Activated CD4-positive, alpha-beta T cell treated with anti-CD3 and anti-CD28 coated beads for 48 hours (primary cell): ENCODE results near the gene MEP1A.
"Not testable (repeated sequence)": the region's sequence is repeated elsewhere in the genome, so short reads cannot be mapped to it uniquely, and the experiment has no call there.

Experiments
- DNase-seq: peaks from one replicate; pipeline ENCODE4 v3.0.0-alpha.2; 2020

The MEP1A gene

DNA sequence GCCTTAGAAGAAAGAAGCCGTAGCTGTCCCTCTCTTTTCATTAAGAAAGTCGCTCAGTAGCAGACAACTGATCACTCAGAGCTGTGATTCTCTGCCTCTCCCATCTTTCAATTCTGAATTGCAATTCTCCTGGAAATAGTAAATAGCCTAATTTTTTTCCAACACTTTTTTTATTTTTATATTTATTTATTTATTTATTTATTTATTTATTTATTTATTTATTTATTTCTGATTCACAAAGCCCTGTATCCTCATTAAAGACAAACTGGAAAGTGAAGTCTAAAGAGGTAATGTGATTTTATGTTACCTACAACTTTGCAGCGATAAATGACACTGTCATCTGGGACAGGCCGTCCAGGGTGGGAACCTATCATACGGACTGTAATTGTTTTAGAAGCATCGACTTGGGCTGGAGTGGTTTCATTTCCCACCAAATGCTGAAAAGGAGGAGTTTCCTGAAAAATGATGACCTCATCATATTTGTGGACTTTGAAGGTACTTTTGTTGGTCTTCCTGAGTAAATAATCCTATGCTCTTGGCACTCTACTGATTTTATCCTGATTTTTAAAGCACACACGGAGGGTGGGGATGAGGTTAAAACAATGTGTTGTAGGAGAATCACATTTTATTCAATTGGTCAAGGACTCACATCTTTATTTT lies 41.2 kb downstream of the MEP1A start:
- DNase-seq = not testable (repeated sequence)

GRCh38 chr6:46834991-46835390 lies 41.8 kb downstream of the MEP1A start:
- not testable (repeated sequence) for DNase-seq

GRCh38 chr6:46838033-46838432 lies 44.8 kb downstream of the MEP1A start:
- DNase-seq = no peak

GRCh38 chr6:46842252-46842846 lies 49.2 kb downstream of the MEP1A start:
- DNase-seq = not testable (repeated sequence)

GRCh38 chr6:46845126-46845525 lies 51.9 kb downstream of the MEP1A start:
- DNase-seq = no peak

DNA sequence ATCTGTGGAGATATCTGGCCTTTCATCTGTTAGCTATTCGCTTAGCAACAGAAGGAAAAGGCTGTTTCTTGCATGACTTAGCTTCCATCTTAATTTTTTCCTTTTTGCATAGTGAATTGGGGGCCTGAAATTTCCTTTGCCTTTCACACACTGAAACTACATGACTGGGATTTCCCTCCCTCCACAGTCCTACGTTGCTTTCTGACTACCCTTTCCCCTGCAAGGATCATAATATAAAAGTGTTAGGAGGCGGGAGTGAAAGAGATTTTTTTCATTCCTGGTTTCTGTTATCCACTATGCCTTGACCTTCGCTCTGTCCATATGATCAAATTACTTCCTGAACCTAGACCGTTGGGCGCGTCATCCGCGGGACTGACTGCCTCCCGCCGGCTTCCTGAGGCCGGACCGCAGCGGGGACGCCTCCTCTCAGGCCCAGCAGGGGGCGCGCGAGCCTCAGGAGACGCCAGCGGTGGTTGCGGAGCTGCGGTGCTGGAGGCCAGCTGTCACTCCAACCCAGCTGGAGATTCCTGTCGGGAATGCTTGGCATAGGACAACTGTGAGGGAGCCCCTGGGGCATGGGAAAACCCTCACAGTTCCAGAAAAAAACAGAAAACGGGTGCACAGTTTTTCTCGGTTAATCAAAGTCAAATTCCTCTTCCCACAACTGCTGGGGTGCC lies 55.6 kb downstream of the MEP1A start:
- peak; percentile 77 for DNase-seq

DNA sequence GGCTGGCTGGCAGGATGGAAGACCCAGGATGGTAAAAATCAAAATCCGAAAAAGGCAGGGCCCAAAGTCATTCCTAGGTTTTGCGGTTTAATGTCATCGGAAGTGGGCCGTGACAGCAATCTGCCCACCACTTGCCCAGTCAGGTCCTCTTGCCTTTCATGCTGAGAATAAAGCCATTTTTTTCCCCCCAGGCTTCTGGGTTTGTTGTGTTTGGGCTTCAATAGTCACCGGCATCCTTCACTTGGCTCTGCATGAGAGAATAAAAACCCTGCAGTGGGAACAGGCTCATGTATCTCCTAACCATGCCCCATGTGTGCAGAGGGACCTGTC lies 56.1 kb downstream of the MEP1A start:
- DNase-seq = no peak

- no peak for DNase-seq
Observed at GRCh38 chr6:46850792-46851191, 57.6 kb downstream of the MEP1A start.

- DNase-seq = not testable (repeated sequence)
Observed at GRCh38 chr6:46851576-46851975, 58.4 kb downstream of the MEP1A start.

DNA sequence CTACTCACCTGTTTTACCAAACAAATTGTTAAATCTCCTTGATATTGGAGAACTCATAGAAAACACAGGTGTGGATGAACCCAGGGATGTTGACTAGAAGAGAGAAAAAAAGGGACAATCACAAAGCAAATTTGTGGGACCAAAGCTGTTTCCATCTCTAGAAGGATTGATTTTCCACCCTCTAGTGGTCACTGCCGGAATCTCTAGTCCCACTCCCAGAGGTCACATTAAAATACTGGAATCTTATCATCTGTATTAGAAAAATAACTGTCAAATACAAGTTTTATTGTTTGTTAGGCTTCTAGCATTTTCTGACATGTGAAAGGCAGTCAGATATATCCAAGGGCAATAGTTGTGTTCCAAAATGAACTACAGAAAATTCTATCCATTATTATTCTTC lies 62.8 kb downstream of the MEP1A start:
- DNase-seq = peak; percentile 44

DNA sequence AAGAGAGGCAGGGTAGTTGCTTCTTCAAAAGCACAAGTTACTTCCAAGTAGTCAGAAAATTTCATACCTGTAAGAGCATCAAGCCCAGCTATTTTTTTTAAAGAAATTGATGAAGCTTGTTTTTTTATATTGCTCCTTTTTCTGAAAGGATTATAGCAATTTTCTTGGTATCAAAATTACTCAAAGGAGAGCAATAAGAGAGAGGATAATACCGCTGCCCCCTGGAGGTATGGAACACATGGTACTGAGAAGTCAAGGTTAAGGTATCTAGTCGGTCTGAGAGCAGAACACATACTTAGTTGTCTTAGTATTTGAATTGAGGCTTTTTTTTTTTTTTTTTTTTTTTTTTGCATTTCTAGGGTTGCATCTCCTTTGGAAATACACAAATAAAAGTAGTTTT lies 69.2 kb downstream of the MEP1A start:
- DNase-seq = peak; percentile 11

- DNase-seq = no peak
Observed at GRCh38 chr6:46863791-46864190, 70.6 kb downstream of the MEP1A start.

DNA sequence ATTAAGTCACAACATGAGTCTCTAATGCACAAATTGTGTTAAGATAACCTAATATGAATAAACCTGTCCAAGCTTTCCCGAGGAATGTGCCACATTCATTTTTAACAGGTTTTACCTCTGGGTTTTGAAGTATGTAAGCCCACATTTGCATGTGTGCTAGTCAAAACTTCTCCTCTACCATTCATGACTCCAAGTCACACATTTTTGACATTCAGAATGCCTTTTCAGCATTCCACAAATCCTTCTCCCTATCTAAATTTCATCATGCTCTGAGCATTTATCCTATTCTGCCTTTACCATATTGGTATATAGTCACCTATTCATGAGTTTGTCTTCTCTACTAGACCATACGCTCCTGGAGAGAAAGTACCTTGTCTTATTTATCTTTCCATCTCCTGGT lies 72.0 kb downstream of the MEP1A start:
- no peak for DNase-seq

DNA sequence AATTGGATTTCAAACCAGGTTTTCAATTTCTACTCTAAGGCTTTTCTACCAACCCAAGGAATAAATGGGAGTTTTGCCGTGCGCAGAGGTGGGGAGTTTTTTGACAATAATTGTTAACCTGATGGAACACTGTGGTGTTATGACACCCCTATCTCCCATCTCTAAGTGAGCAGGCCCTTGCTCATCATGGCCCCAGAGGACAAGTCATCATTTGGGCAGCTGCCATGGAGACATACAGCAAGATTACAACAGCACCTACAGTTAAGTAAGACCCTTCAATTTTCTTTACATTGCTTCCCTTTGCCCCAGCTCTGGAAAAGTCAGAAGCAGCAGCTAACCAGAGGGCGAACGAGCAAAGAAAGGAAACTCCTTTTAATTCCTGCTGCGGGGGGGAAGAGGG lies 74.2 kb downstream of the MEP1A start:
- no peak for DNase-seq

- DNase-seq = no peak
Observed at GRCh38 chr6:46876126-46876525, 82.9 kb downstream of the MEP1A start.

DNA sequence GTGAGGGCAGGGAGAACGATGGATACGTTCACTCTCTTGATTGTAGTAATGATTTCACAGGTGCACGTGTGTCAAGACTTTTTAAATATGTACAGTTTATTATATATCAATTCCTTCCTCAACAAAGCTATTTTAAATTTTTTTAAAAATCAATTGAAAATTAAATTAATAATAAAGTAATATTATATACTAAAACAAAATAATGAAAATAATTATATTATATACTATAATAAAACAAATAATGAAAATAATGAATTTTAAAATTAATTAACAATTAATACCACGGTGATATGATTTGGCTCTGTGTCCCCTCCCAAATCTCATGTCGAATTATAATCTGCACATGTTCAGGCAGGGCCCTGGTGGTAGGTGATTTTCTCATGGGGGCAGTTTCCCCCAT lies 85.8 kb downstream of the MEP1A start:
- no peak for DNase-seq

- DNase-seq = no peak
Observed at GRCh38 chr6:46882645-46883044, 89.5 kb downstream of the MEP1A start.

GRCh38 chr6:46888031-46888430 lies 94.8 kb downstream of the MEP1A start:
- no peak for DNase-seq

DNA sequence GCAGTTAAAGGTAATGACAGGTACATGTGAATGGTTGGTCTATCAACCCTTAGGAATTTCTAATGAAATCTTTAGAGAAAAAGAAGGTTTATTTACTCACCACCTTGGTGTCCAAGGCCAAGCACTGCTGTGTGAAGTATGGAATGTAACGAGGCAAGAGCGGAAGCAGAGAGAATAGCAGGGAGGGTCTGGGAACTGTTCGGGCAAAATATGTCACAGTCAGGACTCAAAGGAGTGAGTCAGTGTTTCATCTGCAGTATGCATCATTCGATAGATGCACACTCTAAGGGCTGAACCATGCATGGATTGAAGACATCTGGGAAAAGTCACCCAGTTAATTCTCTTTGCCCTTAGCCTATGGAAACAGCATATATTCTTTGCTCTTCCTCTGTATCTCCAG lies 95.4 kb downstream of the MEP1A start:
- DNase-seq = no peak
